Keratinocyte (primary cell): ENCODE results near the gene MRPL28.

Experiments
- CTCF ChIP-seq, 3 experiments: IDR thresholded peaks in 1 of 3; conservative IDR thresholded peaks in 1 of 3; optimal IDR thresholded peaks in 1 of 3; 2 replicates in 2 of 3; 3 replicates in 1 of 3; pipeline versions ENCODE3 to v1.5.1; 2011; ENCODE audit warnings: low read length in 3 of 3, mild to moderate bottlenecking in 3 of 3, moderate library complexity in 2 of 3, control low read depth in 1 of 3, inconsistent platforms in 1 of 3; ENCODE audit not compliant: insufficient read depth in 2 of 3; ENCODE audit errors: extremely low read depth in 1 of 3
- EZH2 ChIP-seq: IDR thresholded peaks from one replicate; pipeline ENCODE4 v1.6.1; 2012; ENCODE audit warnings: inconsistent platforms, mild to moderate bottlenecking, low read length, moderate library complexity

- TF ChIP-seq EZH2: no peak
- TF ChIP-seq CTCF (optimal IDR thresholded peaks at IDR 0.05 in 1 of 3, IDR thresholded peaks at IDR 0.05 in 1 of 3, conservative IDR thresholded peaks at IDR 0.05 in 1 of 3; ENCODE audit: extremely low read depth in 1 of 3, insufficient read depth in 2 of 3, low read length in 3 of 3): peak; percentile 76 to 95 (median 88)
These were observed 21.6 kb upstream of the MRPL28 start for GRCh38 chr16:391885-392335.
